Vagina (tissue), 2 donors: ENCODE data around the gene ELMO1.

Experiments used
- POLR2A ChIP-seq, 2 donors: fragments of 450-650 bp; IDR thresholded peaks; one replicate each; pipeline ENCODE4 v1.6.1; 2017; ENCODE audit warnings: antibody characterized with exemption in 2 of 2, mild to moderate bottlenecking in 2 of 2, moderate library complexity in 2 of 2
- POLR2AphosphoS5 ChIP-seq, 2 donors: sonication (generic); formaldehyde crosslinking; IDR thresholded peaks; one replicate each; pipeline ENCODE4 v1.9.0; 2017; ENCODE audit warnings: antibody characterized with exemption in 2 of 2, mild to moderate bottlenecking in 2 of 2, low read depth in 1 of 2; ENCODE audit not compliant: insufficient read depth in 1 of 2

DNA sequence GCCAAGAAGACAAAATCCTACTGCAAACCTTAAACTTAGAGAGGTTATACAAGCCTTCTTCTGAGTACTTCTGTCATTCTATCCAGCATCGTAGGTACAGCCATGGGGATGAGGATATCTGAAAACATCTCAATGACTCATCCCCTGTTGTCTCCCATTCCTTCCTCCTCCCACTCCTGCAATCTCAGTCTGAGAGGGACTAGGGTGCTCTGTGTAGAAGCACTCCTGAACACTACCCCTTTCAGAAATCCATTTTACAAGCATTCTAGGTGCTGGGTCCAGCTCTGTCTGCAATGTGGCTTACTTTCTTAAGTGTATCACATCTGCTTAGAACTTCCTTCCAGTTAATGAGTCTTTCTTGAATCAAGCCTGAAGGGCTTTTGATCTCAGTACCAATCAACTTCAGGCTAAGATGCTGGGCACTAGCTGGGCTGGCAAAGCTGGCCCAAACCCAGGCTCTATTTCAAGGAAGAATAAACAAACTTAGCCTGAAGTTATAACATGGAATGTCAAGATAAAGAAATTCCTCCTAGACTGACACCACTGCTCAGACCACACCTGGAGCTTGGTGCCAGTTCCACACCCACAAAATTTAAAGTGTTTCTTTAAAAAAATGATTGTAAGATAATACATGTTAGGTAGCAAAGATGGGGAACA lies 454.1 kb downstream of the ELMO1 start:
- no peak for TF ChIP-seq POLR2A (IDR thresholded peaks at IDR 0.05)
- no peak for TF ChIP-seq POLR2AphosphoS5 (IDR thresholded peaks at IDR 0.05; ENCODE audit: insufficient read depth in 1 of 2, low read depth in 1 of 2)
